ENCODE measurements around the gene RNF111.

The RNF111 gene

GRCh38 chr15:59096429-59096828 is 109.0 kb downstream of the RNF111 start:
- Histone ChIP-seq H3K27me3 (ENCODE audit: control insufficient read depth, insufficient read depth, low read length, poor library complexity, severe bottlenecking) (no peaks in the 10 kb centered on the region), H3K4me1 (ENCODE audit: control insufficient read depth, insufficient read depth, low read length) (no peaks in the 10 kb centered on the region), H3K4me3 (ENCODE audit: insufficient read depth, low read depth, low read length) (no peak overlapping the region), H3K36me3 (ENCODE audit: control insufficient read depth, insufficient read depth, low read length) (peaks cover 27% of the 10 kb centered on the region), H3K9me3 (ENCODE audit: control insufficient read depth, low read length) (no peaks in the 10 kb centered on the region), H3K27ac (ENCODE audit: insufficient read depth, low read depth, low read length, poor library complexity, severe bottlenecking) (no peak overlapping the region)
- WGBS, 2 experiments = 93 to 94% methylated on average over 3 of the region's 3 CpGs

- Histone ChIP-seq H3K9me3 (ENCODE audit: control insufficient read depth, low read length) (no peaks in the 10 kb centered on the region), H3K36me3 (ENCODE audit: control insufficient read depth, insufficient read depth, low read length) (peaks cover 16% of the 10 kb centered on the region), H3K27ac (ENCODE audit: insufficient read depth, low read depth, low read length, poor library complexity, severe bottlenecking) (no peak overlapping the region), H3K4me3 (ENCODE audit: insufficient read depth, low read depth, low read length) (no peak overlapping the region), H3K27me3 (ENCODE audit: control insufficient read depth, insufficient read depth, low read length, poor library complexity, severe bottlenecking) (no peaks in the 10 kb centered on the region), H3K4me1 (ENCODE audit: control insufficient read depth, insufficient read depth, low read length) (no peaks in the 10 kb centered on the region)
- 58 to 65% methylated on average over 2 of the region's 2 CpGs for WGBS, 2 experiments
Observed at GRCh38 chr15:59099162-59099685, 111.8 kb downstream of the RNF111 start.

- 11 to 13% methylated on average over 9 of the region's 9 CpGs for WGBS, 2 experiments
- H3K4me3 ChIP-seq (ENCODE audit: insufficient read depth, low read depth, low read length) = peak overlapping the region; percentile 74
- H3K4me1 ChIP-seq (ENCODE audit: control insufficient read depth, insufficient read depth, low read length) = no peaks in the 10 kb centered on the region
- H3K36me3 ChIP-seq (ENCODE audit: control insufficient read depth, insufficient read depth, low read length) = peaks cover 17% of the 10 kb centered on the region
- H3K9me3 ChIP-seq (ENCODE audit: control insufficient read depth, low read length) = no peaks in the 10 kb centered on the region
- no peaks in the 10 kb centered on the region for H3K27me3 ChIP-seq (ENCODE audit: control insufficient read depth, insufficient read depth, low read length, poor library complexity, severe bottlenecking)
- H3K27ac ChIP-seq (ENCODE audit: insufficient read depth, low read depth, low read length, poor library complexity, severe bottlenecking) = peak overlapping the region; percentile 20
Observed at GRCh38 chr15:59104602-59104911, 117.1 kb downstream of the RNF111 start.

- no peaks in the 10 kb centered on the region for H3K4me1 ChIP-seq (ENCODE audit: control insufficient read depth, insufficient read depth, low read length)
- peaks cover 21% of the 10 kb centered on the region for H3K36me3 ChIP-seq (ENCODE audit: control insufficient read depth, insufficient read depth, low read length)
- H3K27me3 ChIP-seq (ENCODE audit: control insufficient read depth, insufficient read depth, low read length, poor library complexity, severe bottlenecking) = no peaks in the 10 kb centered on the region
- peak within 1 kb of the TSS; percentile 78 for H3K27ac ChIP-seq (ENCODE audit: insufficient read depth, low read depth, low read length, poor library complexity, severe bottlenecking)
- WGBS, 2 experiments = 0% methylated on average over 55 to 57 of the region's 57 CpGs
- H3K4me3 ChIP-seq (ENCODE audit: insufficient read depth, low read depth, low read length) = peak within 1 kb of the TSS; percentile 74
- H3K9me3 ChIP-seq (ENCODE audit: control insufficient read depth, low read length) = no peaks in the 10 kb centered on the region
Observed at GRCh38 chr15:59104912-59105732, 117.7 kb downstream of the RNF111 start, which contains the start of gene CCNB2. Gene CCNB2, plus strand, starts transcription at chr15:59105146. Its CDS starts 123 bp downstream, at chr15:59105269.

GRCh38 chr15:59105854-59106253 is 118.4 kb downstream of the RNF111 start:
- whole genome bisulfite sequencing, 2 experiments = 13 to 14% methylated on average over 2 of the region's 2 CpGs

GRCh38 chr15:59111251-59111650 is 123.8 kb downstream of the RNF111 start:
- 92% methylated on average over 4 of the region's 4 CpGs for WGBS, 2 experiments
- Histone ChIP-seq H3K4me3 (ENCODE audit: insufficient read depth, low read depth, low read length) (no peak overlapping the region), H3K4me1 (ENCODE audit: control insufficient read depth, insufficient read depth, low read length) (no peaks in the 10 kb centered on the region), H3K36me3 (ENCODE audit: control insufficient read depth, insufficient read depth, low read length) (peaks cover 64% of the 10 kb centered on the region), H3K27me3 (ENCODE audit: control insufficient read depth, insufficient read depth, low read length, poor library complexity, severe bottlenecking) (no peaks in the 10 kb centered on the region), H3K9me3 (ENCODE audit: control insufficient read depth, low read length) (no peaks in the 10 kb centered on the region), H3K27ac (ENCODE audit: insufficient read depth, low read depth, low read length, poor library complexity, severe bottlenecking) (no peak overlapping the region)

More at GRCh38 chr15:59105854-59106253, 118.4 kb downstream of the RNF111 start:
- no peak overlapping the region for H3K27ac ChIP-seq (ENCODE audit: insufficient read depth, low read depth, low read length, poor library complexity, severe bottlenecking)
- peaks cover 27% of the 10 kb centered on the region for H3K36me3 ChIP-seq (ENCODE audit: control insufficient read depth, insufficient read depth, low read length)
- no peaks in the 10 kb centered on the region for H3K4me1 ChIP-seq (ENCODE audit: control insufficient read depth, insufficient read depth, low read length)
- no peaks in the 10 kb centered on the region for H3K27me3 ChIP-seq (ENCODE audit: control insufficient read depth, insufficient read depth, low read length, poor library complexity, severe bottlenecking)
- H3K4me3 ChIP-seq (ENCODE audit: insufficient read depth, low read depth, low read length) = peak overlapping the region; percentile 74
- no peaks in the 10 kb centered on the region for H3K9me3 ChIP-seq (ENCODE audit: control insufficient read depth, low read length)

- Histone ChIP-seq H3K4me3 (ENCODE audit: insufficient read depth, low read depth, low read length) (no peak overlapping the region), H3K4me1 (ENCODE audit: control insufficient read depth, insufficient read depth, low read length) (no peaks in the 10 kb centered on the region), H3K27ac (ENCODE audit: insufficient read depth, low read depth, low read length, poor library complexity, severe bottlenecking) (no peak overlapping the region), H3K9me3 (ENCODE audit: control insufficient read depth, low read length) (no peaks in the 10 kb centered on the region), H3K27me3 (ENCODE audit: control insufficient read depth, insufficient read depth, low read length, poor library complexity, severe bottlenecking) (no peaks in the 10 kb centered on the region), H3K36me3 (ENCODE audit: control insufficient read depth, insufficient read depth, low read length) (peaks cover 77% of the 10 kb centered on the region)
- 89 to 96% methylated on average over 2 of the region's 2 CpGs for WGBS, 2 experiments
Observed at GRCh38 chr15:59115047-59115446, 127.6 kb downstream of the RNF111 start.

- 94 to 100% methylated on average over 1 of the region's 1 CpG for WGBS, 2 experiments
- Histone ChIP-seq H3K27me3 (ENCODE audit: control insufficient read depth, insufficient read depth, low read length, poor library complexity, severe bottlenecking) (no peaks in the 10 kb centered on the region), H3K36me3 (ENCODE audit: control insufficient read depth, insufficient read depth, low read length) (peaks cover 71% of the 10 kb centered on the region)
Observed at GRCh38 chr15:59116141-59116540, 128.7 kb downstream of the RNF111 start.

GRCh38 chr15:59116771-59117170 is 129.3 kb downstream of the RNF111 start:
- no peaks in the 10 kb centered on the region for H3K4me1 ChIP-seq (ENCODE audit: control insufficient read depth, insufficient read depth, low read length)
- no peaks in the 10 kb centered on the region for H3K27me3 ChIP-seq (ENCODE audit: control insufficient read depth, insufficient read depth, low read length, poor library complexity, severe bottlenecking)
- no peak overlapping the region for H3K27ac ChIP-seq (ENCODE audit: insufficient read depth, low read depth, low read length, poor library complexity, severe bottlenecking)
- no peaks in the 10 kb centered on the region for H3K9me3 ChIP-seq (ENCODE audit: control insufficient read depth, low read length)
- 96 to 98% methylated on average over 6 of the region's 6 CpGs for WGBS, 2 experiments
- H3K4me3 ChIP-seq (ENCODE audit: insufficient read depth, low read depth, low read length) = no peak overlapping the region
- peaks cover 65% of the 10 kb centered on the region for H3K36me3 ChIP-seq (ENCODE audit: control insufficient read depth, insufficient read depth, low read length)

More at GRCh38 chr15:59116141-59116540, 128.7 kb downstream of the RNF111 start:
- Histone ChIP-seq H3K4me1 (ENCODE audit: control insufficient read depth, insufficient read depth, low read length) (no peaks in the 10 kb centered on the region), H3K27ac (ENCODE audit: insufficient read depth, low read depth, low read length, poor library complexity, severe bottlenecking) (no peak overlapping the region), H3K9me3 (ENCODE audit: control insufficient read depth, low read length) (no peaks in the 10 kb centered on the region), H3K4me3 (ENCODE audit: insufficient read depth, low read depth, low read length) (no peak overlapping the region)

GRCh38 chr15:59119625-59120024 is 132.2 kb downstream of the RNF111 start:
- Histone ChIP-seq H3K4me1 (ENCODE audit: control insufficient read depth, insufficient read depth, low read length) (no peaks in the 10 kb centered on the region), H3K27me3 (ENCODE audit: control insufficient read depth, insufficient read depth, low read length, poor library complexity, severe bottlenecking) (no peaks in the 10 kb centered on the region), H3K4me3 (ENCODE audit: insufficient read depth, low read depth, low read length) (no peak overlapping the region), H3K27ac (ENCODE audit: insufficient read depth, low read depth, low read length, poor library complexity, severe bottlenecking) (no peak overlapping the region), H3K9me3 (ENCODE audit: control insufficient read depth, low read length) (no peaks in the 10 kb centered on the region), H3K36me3 (ENCODE audit: control insufficient read depth, insufficient read depth, low read length) (peaks cover 71% of the 10 kb centered on the region)
- 89 to 94% methylated on average over 5 of the region's 5 CpGs for WGBS, 2 experiments
